Lung (tissue), 12 donors: Measurements from ENCODE around the gene MDGA2. TPM values are rescaled to one million over a fixed set of nuclear protein-coding genes. Genes with fewer than 3 reads are reported as not detected.
"Not testable (repeated sequence)": the region's sequence is repeated elsewhere in the genome, so short reads cannot be mapped to it uniquely, and the experiment has no call there.

Experiments
- ATAC-seq: fragments of 200-7000 bp; cut with Tn5 transposase; one replicate; pipeline ENCODE4 v1.9.1; 2020; ENCODE audit warnings: moderate number of reproducible peaks; ENCODE audit not compliant: insufficient read depth, low FRiP score
- DNase-seq, 3 donors: peaks; one replicate each; pipeline ENCODE4 v3.0.0-alpha.2; 2013 to 2017
- H3K27ac ChIP-seq, 2 donors: one replicate each; pipeline ENCODE4 v1.5.1; 2013; ENCODE audit warnings: mild to moderate bottlenecking in 2 of 2, moderate library complexity in 2 of 2, control low read depth in 1 of 2, inconsistent platforms in 1 of 2, low read depth in 1 of 2, low read length in 1 of 2
- H3K27me3 ChIP-seq, 3 donors: one replicate each; pipeline ENCODE4 v1.5.1; 2013; ENCODE audit warnings: low read length in 2 of 3; ENCODE audit not compliant: control insufficient read depth in 3 of 3, insufficient read depth in 3 of 3
- H3K36me3 ChIP-seq, 4 donors: one replicate each; pipeline ENCODE4 v1.5.1; 2013; ENCODE audit warnings: low read length in 4 of 4, mild to moderate bottlenecking in 1 of 4, moderate library complexity in 1 of 4; ENCODE audit not compliant: control insufficient read depth in 4 of 4, insufficient read depth in 4 of 4
- H3K4me1 ChIP-seq, 5 donors: one replicate each; pipeline ENCODE4 v1.5.1; 2013; ENCODE audit warnings: low read length in 5 of 5, mild to moderate bottlenecking in 2 of 5, moderate library complexity in 1 of 5; ENCODE audit not compliant: control insufficient read depth in 5 of 5, insufficient read depth in 5 of 5
- H3K4me3 ChIP-seq: one replicate; pipeline ENCODE4 v1.5.1; 2013; ENCODE audit warnings: mild to moderate bottlenecking, control low read depth, moderate library complexity
- H3K9ac ChIP-seq, 2 donors: one replicate each; pipeline ENCODE4 v1.5.1; 2013; ENCODE audit warnings: low read length in 2 of 2, control low read depth in 1 of 2; ENCODE audit not compliant: insufficient read depth in 1 of 2
- H3K9me3 ChIP-seq, 4 donors: one replicate each; pipeline ENCODE4 v1.5.1; 2013; ENCODE audit warnings: low read length in 3 of 4, mild to moderate bottlenecking in 1 of 4, moderate library complexity in 1 of 4; ENCODE audit not compliant: control insufficient read depth in 4 of 4, insufficient read depth in 3 of 4
- CTCF ChIP-seq: IDR thresholded peaks from 2 replicates; pipeline ENCODE4 v1.5.1; 2012; ENCODE audit warnings: mild to moderate bottlenecking; ENCODE audit errors: control extremely low read depth, extremely low read depth
- WGBS, 2 donors: extraction: QIAGEN DNeasy Blood & Tissue Kit; methylation state at CpG; one replicate each; pipeline ENCODE4 v1.1.7; 2013; 5-methylcytosine and 5-hydroxymethylcytosine counted together
- polyA plus RNA-seq, 2 donors: library from polyadenylated mRNA; stranded (reverse); fragments of 200-250 nt; gene quantifications; one replicate each; pipeline ENCODE4 v1.2.1, GENCODE V29; 2013
- total RNA-seq, 2 donors: library from RNA; depleted of rRNA in 1 of 2; stranded (reverse); fragments of >200 nt in 1 of 2; gene quantifications; one replicate each; pipeline ENCODE4 v1.2.1, GENCODE V29; 2014 to 2021
- donor health status: control.
- donor health status: control.
- donor health status: Bipolar disorder and iron deficiency.
- donor health status: healthy.
- donor health status: DM: yes; HTN: yes; CAD: no.

The MDGA2 gene
- total and polyA plus RNA-seq, 4 donors = 0.03 to 3.2 TPM; not detected in 2

DNA sequence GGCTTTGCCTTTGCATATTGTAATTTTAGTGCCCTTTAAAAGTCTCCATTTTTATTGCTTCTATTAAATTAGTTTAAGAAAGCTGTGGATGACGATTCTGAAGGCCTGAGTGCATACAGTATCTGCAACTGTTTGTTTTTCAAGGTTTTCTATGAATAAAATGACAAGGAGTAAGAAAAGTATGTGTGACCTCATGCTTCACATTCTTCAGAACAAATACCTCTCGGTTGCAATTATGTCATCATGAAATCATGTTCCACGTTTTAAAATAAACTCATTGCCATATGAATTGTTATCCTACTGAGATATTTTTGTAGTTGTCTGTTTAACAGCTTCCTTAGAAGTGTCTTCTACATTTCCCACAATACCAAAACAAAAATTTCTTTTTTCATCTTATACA, 374.6 kb downstream of the MDGA2 start:
- TF ChIP-seq CTCF = no peak
- DNase-seq (no peak), ATAC-seq (no peak)
- H3K36me3 ChIP-seq = no peaks in the 10 kb centered on the region
- no peaks in the 10 kb centered on the region for H3K9me3 ChIP-seq
- no peaks in the 10 kb centered on the region for H3K4me1 ChIP-seq
- H3K27me3 ChIP-seq = no peaks in the 10 kb centered on the region
- H3K27ac ChIP-seq = no peak overlapping the region
- WGBS, 2 donors = 36 to 70% methylated on average over 3 of the region's 3 CpGs
- no peak overlapping the region for H3K9ac ChIP-seq
- H3K4me3 ChIP-seq = no peak overlapping the region

- ATAC-seq (no peak), DNase-seq (no peak)
- no peak for TF ChIP-seq CTCF
- H3K4me3 ChIP-seq = no peak overlapping the region
- no peaks in the 10 kb centered on the region for H3K36me3 ChIP-seq
- H3K9ac ChIP-seq = no peak overlapping the region
- no peaks in the 10 kb centered on the region for H3K9me3 ChIP-seq
- H3K4me1 ChIP-seq = no peaks in the 10 kb centered on the region
- no peaks in the 10 kb centered on the region for H3K27me3 ChIP-seq
- WGBS, 2 donors = 67 to 85% methylated on average over 1 of the region's 1 CpG
- no peak overlapping the region for H3K27ac ChIP-seq
Measured at GRCh38 chr14:47297374-47297773, 378.0 kb downstream of the MDGA2 start.

DNA sequence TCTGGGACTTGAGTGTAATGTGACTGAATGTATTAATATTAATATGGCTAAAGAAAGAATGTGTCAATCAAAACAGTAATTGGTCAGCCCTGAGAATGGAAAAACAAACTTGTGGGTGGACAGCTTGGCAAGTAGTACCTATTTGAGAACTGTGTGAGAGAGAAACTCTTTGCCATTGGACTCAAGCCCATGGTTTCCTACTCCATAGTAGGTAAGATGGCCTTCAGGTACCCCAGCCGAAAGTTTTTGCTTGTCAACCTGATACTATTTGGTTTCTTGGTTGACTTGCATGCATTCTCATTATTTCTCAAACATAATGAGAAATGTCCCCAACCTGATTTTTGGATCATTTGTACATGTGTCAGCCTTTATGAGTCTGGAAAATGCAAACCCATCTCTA, 391.1 kb downstream of the MDGA2 start:
- ATAC-seq (no peak), DNase-seq (no peak)
- Histone ChIP-seq H3K9me3 (no peaks in the 10 kb centered on the region), H3K27ac (no peak overlapping the region), H3K36me3 (no peaks in the 10 kb centered on the region), H3K9ac (no peak overlapping the region), H3K4me1 (no peaks in the 10 kb centered on the region), H3K27me3 (no peaks in the 10 kb centered on the region), H3K4me3 (no peak overlapping the region)
- 88 to 95% methylated on average over 1 of the region's 1 CpG for WGBS, 2 donors
- TF ChIP-seq CTCF = no peak

GRCh38 chr14:47281761-47282160, 393.6 kb downstream of the MDGA2 start:
- not testable (repeated sequence) for H3K9ac ChIP-seq, ATAC-seq, H3K36me3 ChIP-seq, H3K27ac ChIP-seq, DNase-seq, H3K4me3 ChIP-seq, H3K4me1 ChIP-seq, H3K9me3 ChIP-seq, H3K27me3 ChIP-seq
- WGBS, 2 donors = 96 to 97% methylated on average over 16 of the region's 16 CpGs
